ENCODE data around the gene TUBA1A. TPM values are rescaled to one million over a fixed set of nuclear protein-coding genes. Genes with fewer than 3 reads are reported as not detected.

TUBA1A gene
- total and polyA plus RNA-seq, 2 donors (not counting 1 experiment from before 2014, with no cell fraction given): 772 to 2,642 TPM

DNA sequence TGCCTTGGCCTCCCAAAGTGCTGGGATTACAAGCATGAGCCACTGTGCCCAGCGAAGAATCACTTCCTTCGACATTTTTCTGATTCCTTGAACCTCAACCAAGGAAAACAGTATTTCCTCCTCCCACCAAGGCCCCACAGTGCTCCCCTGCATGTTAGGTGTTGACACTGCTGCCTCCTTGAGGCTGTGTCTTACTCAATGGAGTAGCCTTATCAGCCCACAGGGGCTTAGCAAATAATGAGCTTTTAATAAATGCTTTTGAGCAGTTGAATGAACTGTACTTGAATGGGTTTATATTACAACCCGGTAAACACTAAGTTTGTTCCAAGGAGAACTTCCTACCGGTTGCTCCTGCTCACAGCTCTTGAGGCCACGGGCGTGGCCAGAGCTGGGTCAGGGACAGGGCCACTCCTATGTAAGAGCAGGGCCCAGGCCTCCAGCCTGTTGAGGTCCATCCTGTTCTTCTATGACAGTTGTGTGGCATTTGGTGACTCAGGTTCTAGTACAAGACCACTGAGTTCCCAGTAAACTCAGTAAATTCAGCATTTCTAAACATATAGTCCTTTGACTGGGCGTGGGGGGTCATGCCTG lies 36.8 kb upstream of the TUBA1A start:
- Histone ChIP-seq H3K9ac (ENCODE audit: insufficient read depth, low read length) (no peak overlapping the region), H2AFZ (ENCODE audit: low read length) (peak overlapping the region; percentile 55), H3K27me3 (ENCODE audit: control insufficient read depth, insufficient read depth, low read length) (no peaks in the 10 kb centered on the region), H3K36me3 (ENCODE audit: control insufficient read depth, insufficient read depth, low read length) (no peaks in the 10 kb centered on the region), H4K20me1 (ENCODE audit: control insufficient read depth, extremely low read depth, insufficient read depth, low read length) (no peaks in the 10 kb centered on the region), H3K4me2 (ENCODE audit: extremely low read depth, insufficient read depth, low read length) (no peak overlapping the region), H3K9me3 (ENCODE audit: control insufficient read depth, insufficient read depth, low read depth, low read length) (no peaks in the 10 kb centered on the region), H3K4me1 (ENCODE audit: control insufficient read depth, extremely low read depth, insufficient read depth, low read length) (peaks cover 10% of the 10 kb centered on the region), H3K4me3 (replicated peaks in 1 of 4; ENCODE audit: control extremely low read depth in 1 of 4, insufficient read depth in 1 of 4, low read depth in 3 of 4, low read length in 4 of 4) (no peak overlapping the region), H3K27ac (ENCODE audit: insufficient read depth, low read length) (no peak overlapping the region), H3K79me2 (ENCODE audit: control insufficient read depth, insufficient read depth, low read length) (no peaks in the 10 kb centered on the region)
- no peak for TF ChIP-seq EZH2 (IDR thresholded peaks at IDR 0.05; ENCODE audit: low read length, missing control alignments)
- TF ChIP-seq CTCF (conservative IDR thresholded peaks at IDR 0.05 in 1 of 2, IDR thresholded peaks at IDR 0.05 in 1 of 2; ENCODE audit: low read depth in 1 of 2, low read length in 2 of 2): peak in 1 of 2 donors; percentile 13
- peak; percentile 34 to 70 for DNase-seq (ENCODE audit: low read depth in 2 of 2)

GRCh38 chr12:49223590-49224369 lies 34.9 kb upstream of the TUBA1A start:
- no peak for DNase-seq (ENCODE audit: low read depth in 2 of 2)
- Histone ChIP-seq H3K9ac (ENCODE audit: insufficient read depth, low read length) (no peak overlapping the region), H4K20me1 (ENCODE audit: control insufficient read depth, extremely low read depth, insufficient read depth, low read length) (no peaks in the 10 kb centered on the region), H2AFZ (ENCODE audit: low read length) (peak overlapping the region; percentile 46), H3K4me2 (ENCODE audit: extremely low read depth, insufficient read depth, low read length) (no peak overlapping the region), H3K27ac (ENCODE audit: insufficient read depth, low read length) (no peak overlapping the region), H3K36me3 (ENCODE audit: control insufficient read depth, insufficient read depth, low read length) (no peaks in the 10 kb centered on the region), H3K4me1 (ENCODE audit: control insufficient read depth, extremely low read depth, insufficient read depth, low read length) (peaks cover 10% of the 10 kb centered on the region), H3K27me3 (ENCODE audit: control insufficient read depth, insufficient read depth, low read length) (no peaks in the 10 kb centered on the region), H3K4me3 (replicated peaks in 1 of 4; ENCODE audit: control extremely low read depth in 1 of 4, insufficient read depth in 1 of 4, low read depth in 3 of 4, low read length in 4 of 4) (no peak overlapping the region), H3K9me3 (ENCODE audit: control insufficient read depth, insufficient read depth, low read depth, low read length) (no peaks in the 10 kb centered on the region), H3K79me2 (ENCODE audit: control insufficient read depth, insufficient read depth, low read length) (no peaks in the 10 kb centered on the region)
- TF ChIP-seq CTCF (conservative IDR thresholded peaks at IDR 0.05 in 1 of 2, IDR thresholded peaks at IDR 0.05 in 1 of 2; ENCODE audit: low read depth in 1 of 2, low read length in 2 of 2) (no peak), EZH2 (IDR thresholded peaks at IDR 0.05; ENCODE audit: low read length, missing control alignments) (no peak)

GRCh38 chr12:49223122-49223521 lies 34.2 kb upstream of the TUBA1A start:
- Histone ChIP-seq H3K4me2 (ENCODE audit: extremely low read depth, insufficient read depth, low read length) (peak overlapping the region; percentile 84), H3K4me1 (ENCODE audit: control insufficient read depth, extremely low read depth, insufficient read depth, low read length) (peaks cover 10% of the 10 kb centered on the region), H2AFZ (ENCODE audit: low read length) (peak overlapping the region; percentile 56), H3K36me3 (ENCODE audit: control insufficient read depth, insufficient read depth, low read length) (no peaks in the 10 kb centered on the region), H3K9me3 (ENCODE audit: control insufficient read depth, insufficient read depth, low read depth, low read length) (no peaks in the 10 kb centered on the region), H3K27ac (ENCODE audit: insufficient read depth, low read length) (peak overlapping the region; percentile 83), H3K9ac (ENCODE audit: insufficient read depth, low read length) (peak overlapping the region; percentile 40), H4K20me1 (ENCODE audit: control insufficient read depth, extremely low read depth, insufficient read depth, low read length) (no peaks in the 10 kb centered on the region), H3K4me3 (replicated peaks in 1 of 4; ENCODE audit: control extremely low read depth in 1 of 4, insufficient read depth in 1 of 4, low read depth in 3 of 4, low read length in 4 of 4) (no peak overlapping the region), H3K79me2 (ENCODE audit: control insufficient read depth, insufficient read depth, low read length) (no peaks in the 10 kb centered on the region), H3K27me3 (ENCODE audit: control insufficient read depth, insufficient read depth, low read length) (no peaks in the 10 kb centered on the region)
- no peak for DNase-seq (ENCODE audit: low read depth in 2 of 2)
- no peak for TF ChIP-seq EZH2 (IDR thresholded peaks at IDR 0.05; ENCODE audit: low read length, missing control alignments)
- no peak for TF ChIP-seq CTCF (conservative IDR thresholded peaks at IDR 0.05 in 1 of 2, IDR thresholded peaks at IDR 0.05 in 1 of 2; ENCODE audit: low read depth in 1 of 2, low read length in 2 of 2)

Data from fibroblast of lung (primary cell).